NCI-H510A (cell line): ENCODE results near the gene NDUFB10.

ENCODE experiments used
- DNase-seq: peaks from one replicate; lab custom pipeline; 2025; lab: John Stamatoyannopoulos, UW

NDUFB10 gene

GRCh38 chr16:1984347-1985225 lies 25.2 kb downstream of the NDUFB10 start:
- DNase-seq, result no peak

- no peak for DNase-seq
These were observed 26.3 kb downstream of the NDUFB10 start for GRCh38 chr16:1985466-1986150.

GRCh38 chr16:1987198-1987597 lies 27.9 kb downstream of the NDUFB10 start:
- no peak for DNase-seq

- no peak for DNase-seq
These were observed 30.1 kb downstream of the NDUFB10 start, which contains the start of gene SYNGR3 for GRCh38 chr16:1989209-1990100. Gene SYNGR3, plus strand, starts transcription at chr16:1989970. Its CDS starts 133 bp downstream, at chr16:1990103.

GRCh38 chr16:1990101-1990350 lies 30.7 kb downstream of the NDUFB10 start:
- no peak for DNase-seq

- no peak for DNase-seq
These were observed 31.2 kb downstream of the NDUFB10 start for GRCh38 chr16:1990351-1991134.

- no peak for DNase-seq
These were observed 31.8 kb downstream of the NDUFB10 start for GRCh38 chr16:1991135-1991551.

GRCh38 chr16:1991588-1991947 lies 32.2 kb downstream of the NDUFB10 start:
- no peak for DNase-seq

- no peak for DNase-seq
These were observed 32.8 kb downstream of the NDUFB10 start for GRCh38 chr16:1991948-1992703.

- no peak for DNase-seq
These were observed 33.5 kb downstream of the NDUFB10 start for GRCh38 chr16:1992704-1993317.

- no peak for DNase-seq
These were observed 34.4 kb downstream of the NDUFB10 start for GRCh38 chr16:1993731-1994131.

GRCh38 chr16:1997494-1998359 lies 38.4 kb downstream of the NDUFB10 start:
- no peak for DNase-seq

- no peak for DNase-seq
These were observed 39.1 kb downstream of the NDUFB10 start for GRCh38 chr16:1998360-1998835.

- no peak for DNase-seq
These were observed 39.8 kb downstream of the NDUFB10 start for GRCh38 chr16:1998852-1999801.

- DNase-seq, result no peak
These were observed 40.7 kb downstream of the NDUFB10 start for GRCh38 chr16:1999866-2000514.

- DNase-seq, result no peak
These were observed 41.7 kb downstream of the NDUFB10 start for GRCh38 chr16:2001035-2001434.

- DNase-seq, result no peak
These were observed 42.4 kb downstream of the NDUFB10 start for GRCh38 chr16:2001456-2002355.
